Measurements from ENCODE around the gene FOXL1. TPM values are rescaled to one million over a fixed set of nuclear protein-coding genes. Genes with fewer than 3 reads are reported as not detected.

FOXL1 gene
- total RNA-seq, 1 donor from 2014 or later, result 0.82 TPM

GRCh38 chr16:86567701-86568581, 10.4 kb upstream of the FOXL1 start:
- DNase-seq (ENCODE audit: low spot score in 2 of 2) (no peak), FAIRE-seq (no peak)

- no peak for FAIRE-seq
- no peak for DNase-seq (ENCODE audit: low spot score in 2 of 2)
Measured at GRCh38 chr16:86568677-86569623, 9.4 kb upstream of the FOXL1 start.

GRCh38 chr16:86569701-86570447, 8.5 kb upstream of the FOXL1 start:
- FAIRE-seq (peak; percentile 19), DNase-seq (ENCODE audit: low spot score in 2 of 2) (no peak)

GRCh38 chr16:86570558-86571529, 7.5 kb upstream of the FOXL1 start:
- FAIRE-seq, result no peak
- DNase-seq (ENCODE audit: low spot score in 2 of 2), result no peak

GRCh38 chr16:86571530-86571915, 6.8 kb upstream of the FOXL1 start:
- no peak for FAIRE-seq
- no peak for DNase-seq (ENCODE audit: low spot score in 2 of 2)

- DNase-seq (ENCODE audit: low spot score in 2 of 2) (no peak), FAIRE-seq (no peak)
Measured at GRCh38 chr16:86572041-86572521, 6.3 kb upstream of the FOXL1 start.

GRCh38 chr16:86572606-86573005, 5.7 kb upstream of the FOXL1 start:
- FAIRE-seq (no peak), DNase-seq (ENCODE audit: low spot score in 2 of 2) (no peak)

- DNase-seq (ENCODE audit: low spot score in 2 of 2) (no peak), FAIRE-seq (no peak)
Measured at GRCh38 chr16:86573215-86573614, 5.1 kb upstream of the FOXL1 start.

- FAIRE-seq (no peak), DNase-seq (ENCODE audit: low spot score in 2 of 2) (no peak)
Measured at GRCh38 chr16:86573646-86574508, 4.5 kb upstream of the FOXL1 start.

GRCh38 chr16:86574646-86575045, 3.7 kb upstream of the FOXL1 start:
- DNase-seq (ENCODE audit: low spot score in 2 of 2), result no peak
- no peak for FAIRE-seq

- no peak for DNase-seq (ENCODE audit: low spot score in 2 of 2)
- FAIRE-seq, result no peak
Measured at GRCh38 chr16:86575095-86575685, 3.2 kb upstream of the FOXL1 start.

- DNase-seq (ENCODE audit: low spot score in 2 of 2), result no peak
- no peak for FAIRE-seq
Measured at GRCh38 chr16:86575754-86576557, 2.4 kb upstream of the FOXL1 start.

- DNase-seq (ENCODE audit: low spot score in 2 of 2), result no peak
- no peak for FAIRE-seq
Measured at GRCh38 chr16:86576591-86577313, 1.6 kb upstream of the FOXL1 start.

GRCh38 chr16:86577314-86577971, 906 bp upstream of the FOXL1 start:
- no peak for FAIRE-seq
- DNase-seq (ENCODE audit: low spot score in 2 of 2), result no peak

- no peak for FAIRE-seq
- no peak for DNase-seq (ENCODE audit: low spot score in 2 of 2)
Measured at GRCh38 chr16:86578611-86579267, 390 bp downstream of the FOXL1 start.

Measured in frontal cortex (tissue), 4 donors.